Dermis blood vessel endothelial cell (primary cell): Measurements from ENCODE around the gene MANSC4. TPM values are rescaled to one million over a fixed set of nuclear protein-coding genes. Genes with fewer than 3 reads are reported as not detected.
A peak's percentile ranks its signal among the peaks of the same experiment; 100 is the strongest.
"Not testable (repeated sequence)": the region's sequence is repeated elsewhere in the genome, so short reads cannot be mapped to it uniquely, and the experiment has no call there.

ENCODE experiments used
- DNase-seq: peaks from one replicate; pipeline ENCODE4 v3.0.0; 2010
- total RNA-seq: library from RNA; depleted of rRNA; stranded (reverse); fragments of >200 nt; gene quantifications from 2 replicates; pipeline ENCODE4 v1.2.3, GENCODE V29; 2014

Gene MANSC4
- total RNA-seq, 1 donor from 2014 or later: not detected

- peak; percentile 23 for DNase-seq
These were observed 32.8 kb downstream of the MANSC4 start for GRCh38 chr12:27747111-27747820.

DNA sequence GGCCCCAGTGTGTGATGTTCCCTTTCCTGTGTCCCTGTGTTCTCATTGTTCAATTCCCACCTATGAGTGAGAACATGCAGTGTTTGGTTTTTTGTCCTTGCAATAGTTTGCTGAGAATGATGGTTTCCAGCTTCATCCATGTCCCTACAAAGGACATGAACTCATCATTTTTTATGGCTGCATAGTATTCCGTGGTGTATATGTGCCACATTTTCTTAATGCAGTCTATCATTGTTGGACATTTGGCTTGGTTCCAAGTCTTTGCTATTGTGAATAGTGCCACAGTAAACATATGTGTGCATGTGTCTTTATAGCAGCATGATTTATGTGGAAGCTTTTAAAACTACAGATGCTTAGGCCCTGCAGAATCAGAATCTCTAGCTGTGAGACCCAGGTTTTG is 34.3 kb downstream of the MANSC4 start:
- DNase-seq: not testable (repeated sequence)

- DNase-seq: no peak
These were observed 36.4 kb downstream of the MANSC4 start for GRCh38 chr12:27743601-27744000.

DNA sequence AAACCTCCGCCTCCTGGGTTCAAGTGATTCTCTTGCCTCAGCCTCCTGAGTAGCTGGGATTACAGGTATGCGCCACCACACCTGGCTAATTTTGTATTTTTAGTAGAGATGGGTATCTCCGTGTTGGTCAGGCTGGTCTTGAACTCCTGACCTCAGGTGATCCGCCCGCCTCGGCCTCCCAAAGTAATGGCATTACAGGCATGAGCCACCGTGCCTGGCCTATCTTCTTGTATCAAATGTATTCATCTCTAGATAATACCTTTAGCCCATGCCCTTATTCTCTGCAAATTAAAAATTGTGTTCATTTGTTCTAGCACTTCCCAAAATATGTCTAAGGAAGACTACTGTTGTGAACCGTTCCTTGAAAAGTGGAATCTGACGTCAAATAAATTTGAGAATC is 45.7 kb downstream of the MANSC4 start:
- DNase-seq: not testable (repeated sequence)

DNA sequence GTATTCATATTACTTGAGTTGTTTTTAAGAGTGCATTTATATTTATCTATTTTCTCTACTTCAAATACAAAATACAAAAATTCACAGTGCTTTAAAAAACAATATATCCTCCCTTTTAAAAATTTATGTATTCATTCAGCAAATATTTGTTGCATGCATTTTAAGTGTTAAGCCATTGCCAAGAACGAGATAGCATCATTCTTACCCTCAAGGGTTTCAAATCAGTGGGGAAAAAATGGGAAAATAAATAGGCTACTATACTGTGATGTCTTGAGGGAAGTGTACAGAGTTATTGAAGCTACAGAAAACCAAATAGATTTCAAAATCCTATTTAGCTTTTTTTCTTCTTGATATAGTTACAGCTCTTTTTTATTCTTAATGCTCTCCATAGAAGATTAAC is 46.2 kb downstream of the MANSC4 start:
- DNase-seq: no peak

GRCh38 chr12:27733052-27733656 is 46.9 kb downstream of the MANSC4 start:
- DNase-seq: peak; percentile 72

GRCh38 chr12:27732281-27732680 is 47.8 kb downstream of the MANSC4 start:
- peak; percentile 47 for DNase-seq

DNA sequence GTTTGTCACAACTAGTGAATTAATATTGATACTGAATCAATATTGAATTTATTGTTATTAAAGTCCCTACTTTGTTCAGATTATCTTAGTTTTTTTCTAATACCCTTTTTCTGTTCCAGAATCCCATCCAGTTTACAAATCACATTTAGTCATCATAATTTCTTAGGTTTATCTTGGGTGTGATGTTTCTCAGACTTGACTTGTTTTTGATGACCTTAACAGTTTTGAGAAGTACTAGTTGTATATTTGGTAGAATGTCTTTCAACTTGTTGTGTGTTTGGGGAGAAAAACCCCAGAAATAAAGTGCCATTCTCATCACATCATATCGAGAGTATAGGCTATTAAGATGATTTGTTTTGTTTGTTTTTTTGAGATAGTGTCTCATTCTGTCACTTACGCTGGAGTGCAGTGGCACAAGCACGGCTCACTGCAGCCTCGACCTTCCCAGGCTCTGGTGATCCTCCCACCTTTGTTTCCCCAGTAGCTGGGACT is 49.9 kb downstream of the MANSC4 start:
- DNase-seq: no peak

- DNase-seq: no peak
These were observed 56.8 kb downstream of the MANSC4 start for GRCh38 chr12:27723212-27723611.

Other genes with a start within 250 kb of the MANSC4 start
- 7.0 and 10.9 TPM in 2 replicates for gene REP15, start 83.8 kb downstream of the MANSC4 start, total RNA-seq
- gene MRPS35, start 69.4 kb downstream of the MANSC4 start, total RNA-seq: 46.3 and 48.5 TPM in 2 replicates
- 23.6 and 33.4 TPM in 2 replicates for gene KLHL42, start within 50 bp of the MANSC4 start, total RNA-seq
- not detected in 2 replicates for gene PTHLH, start 192.5 kb upstream of the MANSC4 start, total RNA-seq